Activated B cell treated with CpG ODN at 0.5 μM for 24 hours (primary cell): ENCODE measurements around the gene HMBS. TPM values are rescaled to one million over a fixed set of nuclear protein-coding genes. Genes with fewer than 3 reads are reported as not detected.
A peak's percentile ranks its signal among the peaks of the same experiment; 100 is the strongest.
"Not testable (repeated sequence)": the region's sequence is repeated elsewhere in the genome, so short reads cannot be mapped to it uniquely, and the experiment has no call there.

Experiments used
- ATAC-seq: fragments of 200-7000 bp; cut with Tn5 transposase; one replicate; pipeline ENCODE4 v1.10.0; 2021; ENCODE audit warnings: low read depth, mild to moderate bottlenecking, moderate library complexity
- CTCF ChIA-PET: fragments of 350-600 bp; sonication (Branson Sonifier 250); formaldehyde crosslinking; loops from one replicate; lab custom pipeline; 2021; ENCODE audit warnings: antibody characterized with exemption; lab: Charles Lee
- POLR2A ChIA-PET: fragments of 350-600 bp; sonication (Branson Sonifier 250); formaldehyde crosslinking; loops from one replicate; lab custom pipeline; 2021; ENCODE audit warnings: antibody characterized with exemption; lab: Charles Lee
- DNase-seq: peaks from one replicate; pipeline ENCODE4 v3.0.0; 2022
- H3K27ac Mint-ChIP-seq: one replicate; pipeline ENCODE4 v1.8.0; 2020; ENCODE audit warnings: mixed read lengths
- H3K27me3 Mint-ChIP-seq: one replicate; pipeline ENCODE4 v1.8.0; 2021; ENCODE audit warnings: mixed read lengths
- H3K36me3 Mint-ChIP-seq: one replicate; pipeline ENCODE4 v1.8.0; 2021; ENCODE audit warnings: low read depth, mixed read lengths
- H3K4me1 Mint-ChIP-seq: one replicate; pipeline ENCODE4 v1.8.0; 2021; ENCODE audit warnings: mixed read lengths
- H3K4me3 Mint-ChIP-seq: one replicate; pipeline ENCODE4 v1.8.0; 2020; ENCODE audit warnings: mild to moderate bottlenecking, mixed read lengths
- H3K9me3 Mint-ChIP-seq: one replicate; pipeline ENCODE4 v1.8.0; 2020; ENCODE audit warnings: mixed read lengths
- intact Hi-C: fragments of 100-400 bp; cut with micrococcal nuclease; formaldehyde crosslinking; loops from one replicate; pipeline ENCODE4 v1.15.1; 2024
- total RNA-seq: library from RNA; stranded (reverse); gene quantifications from 2 replicates; pipeline ENCODE4 v1.2.3, GENCODE V29; 2022
- TF ChIP-seq, protein P1 (sequence below): fragments of 200-600 bp; IDR thresholded peaks from one replicate; pipeline ENCODE4 v1.8.0; 2022; ENCODE audit warnings: antibody characterized with exemption, mild to moderate bottlenecking

HMBS gene
- 17.5 and 26.9 TPM in 2 replicates for total RNA-seq

DNA sequence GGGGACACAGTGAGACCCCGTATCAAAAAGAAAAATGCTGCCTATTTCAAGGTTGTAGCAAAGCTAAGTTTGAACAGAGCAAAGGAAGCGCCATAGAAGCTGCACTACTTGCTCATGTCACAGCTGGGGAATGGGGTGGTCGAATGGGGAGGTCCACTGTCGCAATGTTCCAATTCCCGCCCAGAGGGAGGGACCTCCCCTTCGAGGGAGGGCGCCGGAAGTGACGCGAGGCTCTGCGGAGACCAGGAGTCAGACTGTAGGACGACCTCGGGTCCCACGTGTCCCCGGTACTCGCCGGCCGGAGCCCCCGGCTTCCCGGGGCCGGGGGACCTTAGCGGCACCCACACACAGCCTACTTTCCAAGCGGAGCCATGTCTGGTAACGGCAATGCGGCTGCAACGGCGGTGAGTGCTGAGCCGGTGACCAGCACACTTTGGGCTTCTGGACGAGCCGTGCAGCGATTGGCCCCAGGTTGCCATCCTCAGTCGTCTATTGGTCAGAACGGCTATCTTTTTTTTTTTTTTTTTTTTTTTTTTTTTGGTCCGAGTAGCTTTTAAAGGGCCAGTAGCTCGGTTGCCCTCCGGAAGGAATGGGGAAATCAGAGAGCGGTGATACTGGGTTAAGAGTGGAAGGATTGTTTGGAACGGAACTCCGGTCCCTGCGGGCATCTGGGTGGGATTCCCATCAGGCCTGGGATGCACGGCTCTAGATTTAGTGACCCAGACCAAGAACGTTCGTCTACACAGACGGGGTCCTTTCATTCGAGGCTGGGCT, at the start of gene HMBS:
Gene HMBS (plus strand): TSS at position 219 of the 774 bp plus-strand sequence. CDS start 153 bp downstream, at position 372.
- ATAC-seq, result peak; percentile 90
- Mint-ChIP-seq H3K4me3 (peak within 1 kb of the TSS; percentile 95), H3K27ac (peak within 1 kb of the TSS; percentile 93), H3K36me3 (peaks cover 28% of the 10 kb centered on the region), H3K27me3 (no peaks in the 10 kb centered on the region), H3K9me3 (no peaks in the 10 kb centered on the region), H3K4me1 (peaks cover 12% of the 10 kb centered on the region)
- CTCF ChIA-PET, result interaction anchor here (0.6 to 1.4 kb wide), 6 partner anchors 10 to 1250 kb away, joined by 3 to 5 read pairs (median 4); partner anchors contain the start of gene HYOU1
- POLR2A ChIA-PET, result interaction anchor here (0.6 to 4.1 kb wide), 26 partner anchors 9 to 666 kb away, joined by 3 to 69 read pairs (median 4); partner anchors contain the start of genes ARCN1, BCL9L, C2CD2L and DPAGT1
- DNase-seq, result peak; percentile 92
- intact Hi-C loops, result loop anchor here (1.0 to 2.0 kb wide), 4 partner anchors 10 to 67 kb away; partner anchors contain the start of genes DPAGT1, RPS25, TRAPPC4 and VPS11
- TF ChIP-seq, protein P1, sequence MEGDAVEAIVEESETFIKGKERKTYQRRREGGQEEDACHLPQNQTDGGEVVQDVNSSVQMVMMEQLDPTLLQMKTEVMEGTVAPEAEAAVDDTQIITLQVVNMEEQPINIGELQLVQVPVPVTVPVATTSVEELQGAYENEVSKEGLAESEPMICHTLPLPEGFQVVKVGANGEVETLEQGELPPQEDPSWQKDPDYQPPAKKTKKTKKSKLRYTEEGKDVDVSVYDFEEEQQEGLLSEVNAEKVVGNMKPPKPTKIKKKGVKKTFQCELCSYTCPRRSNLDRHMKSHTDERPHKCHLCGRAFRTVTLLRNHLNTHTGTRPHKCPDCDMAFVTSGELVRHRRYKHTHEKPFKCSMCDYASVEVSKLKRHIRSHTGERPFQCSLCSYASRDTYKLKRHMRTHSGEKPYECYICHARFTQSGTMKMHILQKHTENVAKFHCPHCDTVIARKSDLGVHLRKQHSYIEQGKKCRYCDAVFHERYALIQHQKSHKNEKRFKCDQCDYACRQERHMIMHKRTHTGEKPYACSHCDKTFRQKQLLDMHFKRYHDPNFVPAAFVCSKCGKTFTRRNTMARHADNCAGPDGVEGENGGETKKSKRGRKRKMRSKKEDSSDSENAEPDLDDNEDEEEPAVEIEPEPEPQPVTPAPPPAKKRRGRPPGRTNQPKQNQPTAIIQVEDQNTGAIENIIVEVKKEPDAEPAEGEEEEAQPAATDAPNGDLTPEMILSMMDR, result no peak

DNA sequence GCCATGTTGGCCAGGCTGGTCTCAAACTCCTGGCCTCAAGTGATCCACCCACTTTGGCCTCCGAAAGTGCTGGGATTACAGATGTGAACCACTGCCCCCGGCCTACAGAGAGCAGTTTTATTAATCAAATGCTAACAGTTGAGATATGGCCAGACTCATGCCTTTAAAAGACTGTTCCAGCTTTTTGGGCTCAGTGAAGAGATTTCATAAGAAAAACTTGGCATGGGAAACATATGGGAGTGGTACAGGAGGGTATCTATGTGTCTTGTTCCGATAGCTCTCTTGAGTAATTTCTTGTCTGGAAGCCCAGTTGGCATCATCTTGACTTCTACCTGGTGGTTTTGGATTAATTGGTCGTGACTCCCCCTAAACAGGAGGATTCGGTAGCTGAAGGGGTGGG, 45.8 kb upstream of the HMBS start:
- Mint-ChIP-seq H3K4me1 (peaks cover 11% of the 10 kb centered on the region), H3K9me3 (no peaks in the 10 kb centered on the region), H3K27ac (no peak overlapping the region), H3K36me3 (no peaks in the 10 kb centered on the region), H3K27me3 (no peaks in the 10 kb centered on the region), H3K4me3 (no peak overlapping the region)
- ChIA-PET POLR2A (interaction anchor here (0.9 kb wide), 1 partner anchor 20 kb away, joined by 3 read pairs; the partner anchor contains the start of gene TRAPPC4), CTCF (no interaction called here)
- ATAC-seq, result no peak
- TF ChIP-seq, protein P1, result no peak
- intact Hi-C loops, result no loop called here
- DNase-seq, result no peak

DNA sequence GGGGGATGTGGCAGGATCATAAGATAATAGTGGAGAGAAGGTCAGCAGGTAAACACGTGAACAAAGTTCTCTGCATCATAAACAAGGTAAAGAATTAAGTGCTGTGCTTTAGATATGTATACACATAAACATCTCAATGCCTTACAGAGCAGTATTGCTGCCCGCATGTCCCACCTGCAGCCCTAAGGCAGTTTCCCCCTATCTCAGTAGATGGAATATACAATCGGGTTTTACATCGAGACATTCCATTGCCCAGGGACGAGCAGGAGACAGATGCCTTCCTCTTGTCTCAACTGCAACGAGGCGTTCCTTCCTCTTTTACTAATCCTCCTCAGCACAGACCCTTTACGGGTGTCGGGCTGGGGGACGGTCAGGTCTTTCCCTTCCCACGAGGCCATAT, 45.2 kb upstream of the HMBS start:
- POLR2A ChIA-PET, H3K27ac Mint-ChIP-seq, H3K9me3 Mint-ChIP-seq, H3K36me3 Mint-ChIP-seq, CTCF ChIA-PET, H3K27me3 Mint-ChIP-seq, ATAC-seq, H3K4me3 Mint-ChIP-seq, intact Hi-C loops, DNase-seq: not testable (repeated sequence)
- H3K4me1 Mint-ChIP-seq, result peaks cover 11% of the 10 kb centered on the region

DNA sequence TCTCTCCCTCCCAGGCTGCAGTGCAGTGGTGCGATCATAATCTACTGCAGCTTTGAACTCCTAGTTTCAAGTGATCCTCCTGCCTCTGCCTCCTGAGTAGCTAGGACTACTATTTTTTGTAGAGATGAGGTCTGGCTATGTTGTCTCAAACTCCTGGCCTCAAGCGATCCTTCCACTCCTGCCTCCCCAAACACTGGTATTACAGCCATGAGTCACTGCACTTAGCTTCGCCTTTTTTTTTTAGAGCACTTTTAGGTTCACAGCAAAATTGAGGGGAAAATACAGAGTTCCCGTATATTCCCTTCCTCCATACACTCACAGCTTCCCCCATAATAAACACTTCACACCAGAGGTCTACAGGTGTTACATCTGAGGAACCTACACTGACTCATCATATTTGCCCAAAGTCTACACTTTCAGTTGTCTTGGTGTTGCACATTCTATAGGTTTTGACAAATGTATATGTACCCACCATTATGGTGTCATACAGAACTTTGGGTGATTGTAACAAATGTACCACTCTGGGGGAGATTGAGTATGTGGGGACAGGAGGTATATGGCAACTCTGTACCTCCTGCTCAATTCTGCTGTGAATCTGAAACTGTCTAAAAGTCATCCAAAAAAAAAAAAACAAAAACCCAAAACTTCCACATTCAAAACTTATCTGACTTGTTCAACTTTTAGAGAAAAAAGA, 42.7 kb upstream of the HMBS start:
- Mint-ChIP-seq H3K27me3 (no peaks in the 10 kb centered on the region), H3K4me3 (no peak overlapping the region), H3K4me1 (peaks cover 11% of the 10 kb centered on the region), H3K36me3 (peaks cover 26% of the 10 kb centered on the region), H3K9me3 (no peaks in the 10 kb centered on the region), H3K27ac (no peak overlapping the region)
- DNase-seq, result no peak
- TF ChIP-seq, protein P1, result no peak
- ChIA-PET POLR2A (interaction anchor here (1.3 to 1.4 kb wide), 2 partner anchors 11 to 15 kb away, joined by 7 to 8 read pairs; partner anchors contain the start of gene HYOU1), CTCF (interaction anchor here (0.6 kb wide), 1 partner anchor 435 kb away, joined by 3 read pairs; the partner anchor contains the start of gene PHLDB1)
- intact Hi-C loops, result no loop called here
- no peak for ATAC-seq

DNA sequence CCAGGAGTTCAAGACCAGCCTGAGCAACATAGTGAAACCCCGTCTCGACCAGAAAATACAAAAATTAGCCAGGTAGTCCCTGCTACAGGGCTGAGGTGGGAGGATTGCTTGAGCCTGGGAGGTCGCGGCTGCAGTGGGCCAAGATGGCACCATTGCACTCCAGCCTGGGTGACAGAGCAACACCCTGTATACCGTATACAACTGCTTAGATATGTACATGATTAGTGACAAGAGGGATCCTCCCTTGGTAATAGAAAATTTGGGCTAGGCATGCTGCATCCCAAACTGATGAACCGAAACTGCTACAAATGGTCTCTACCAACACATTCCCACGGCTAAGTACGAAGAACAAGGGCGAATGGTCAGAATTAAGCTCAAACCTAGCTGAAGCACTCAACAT, 41.8 kb upstream of the HMBS start:
- no peaks in the 10 kb centered on the region for H3K27me3 Mint-ChIP-seq

More for the DNA sequence above, 41.8 kb upstream of the HMBS start:
- ChIA-PET CTCF (no interaction called here), POLR2A (interaction anchor here (0.8 to 1.4 kb wide), 3 partner anchors 10 to 14 kb away, joined by 3 to 8 read pairs (median 7); partner anchors contain the start of gene HYOU1)
- H3K9me3 Mint-ChIP-seq, result no peaks in the 10 kb centered on the region
- no peak for DNase-seq
- H3K27ac Mint-ChIP-seq, result no peak overlapping the region
- TF ChIP-seq, protein P1, result no peak
- H3K4me1 Mint-ChIP-seq, result peaks cover 11% of the 10 kb centered on the region
- no peak overlapping the region for H3K4me3 Mint-ChIP-seq
- no peak for ATAC-seq
- intact Hi-C loops, result no loop called here
- H3K36me3 Mint-ChIP-seq, result peaks cover 35% of the 10 kb centered on the region
